Measurements from ENCODE around the gene IFT20.
A peak's percentile ranks its signal among the peaks of the same experiment; 100 is the strongest.

GRCh38 chr17:28370035-28370743 is 34.9 kb upstream of the IFT20 start, which contains the start of gene VTN:
- TF ChIP-seq CTCF (tag by site-specific recombination; IDR thresholded peaks at IDR 0.05), result 0 out of 2 replicates have a peak, but pooled peaks have one; percentile 2
- TF ChIP-seq ZNF561 (tag by site-specific recombination; IDR thresholded peaks at IDR 0.05; ENCODE audit: borderline replicate concordance), result no peak
- no peak for TF ChIP-seq ZNF560 (tag by site-specific recombination; IDR thresholded peaks at IDR 0.05; ENCODE audit: borderline replicate concordance)

Measured in HEK293 (cell line).